Occipital lobe (tissue), 2 donors: ENCODE data around the gene CR1L. TPM values are rescaled to one million over a fixed set of nuclear protein-coding genes. Genes with fewer than 3 reads are reported as not detected.

Source experiments
- small RNA-seq: library from RNA; depleted of rRNA; stranded (forward); fragments of <200 nt; gene quantifications from one replicate; pipeline ENCODE3, GENCODE V24; 2014
- total RNA-seq: library from RNA; depleted of rRNA; stranded (reverse); fragments of >200 nt; gene quantifications from one replicate; pipeline ENCODE4 v1.2.3, GENCODE V29; 2014

CR1L gene
- total RNA-seq, 1 donor from 2014 or later = 0.16 TPM

Small RNA genes within 50 kb of the gene (small RNA-seq; reads per million reads assigned to genes)
- gene RNA5SP534 = not detected

Other genes with a start within 250 kb of the CR1L start
- not detected for gene CR2, start 190.8 kb upstream of the CR1L start, total RNA-seq
- 0.31 TPM for gene CR1, start 149.0 kb upstream of the CR1L start, total RNA-seq
- 146 TPM for gene CD46, start 106.9 kb downstream of the CR1L start, total RNA-seq